Spleen (tissue), 3 donors: ENCODE measurements around the gene PER3.

ENCODE experiments used
- POLR2A ChIP-seq, 3 donors: fragments of 450-650 bp; IDR thresholded peaks; one replicate each; pipeline ENCODE4 v1.5.1; 2017; ENCODE audit warnings: antibody characterized with exemption in 3 of 3, mild to moderate bottlenecking in 1 of 3
- POLR2AphosphoS5 ChIP-seq, 3 donors: sonication (generic); formaldehyde crosslinking; IDR thresholded peaks; one replicate each; pipeline ENCODE4 v1.5.1; 2017; ENCODE audit warnings: antibody characterized with exemption in 3 of 3

- TF ChIP-seq POLR2A (IDR thresholded peaks at IDR 0.05), result no peak
- no peak for TF ChIP-seq POLR2AphosphoS5 (IDR thresholded peaks at IDR 0.05)
These were observed 72.3 kb downstream of the PER3 start for GRCh38 chr1:7856345-7856744.
